Transverse colon (tissue), 4 donors: ENCODE results near the gene CYP1B1.

Experiments
- EP300 ChIP-seq: sonication (generic); formaldehyde crosslinking; IDR thresholded peaks from one replicate; pipeline ENCODE4 v1.6.1; 2017; ENCODE audit warnings: antibody characterized with exemption, low read depth
- POLR2AphosphoS5 ChIP-seq, 3 donors: sonication (generic); formaldehyde crosslinking; IDR thresholded peaks; one replicate each; pipeline ENCODE4 v1.6.1; 2016; ENCODE audit warnings: antibody characterized with exemption in 3 of 3
- TF ChIP-seq, protein P1 (sequence below), 5 experiments: fragments of 200-600 bp in 3 of 5; fragments of 450-650 bp in 2 of 5; sonication (generic) in 3 of 5; IDR thresholded peaks; 1 replicate in 2 of 5; 2 replicates in 3 of 5; pipeline ENCODE4 v1.5.1; 2016 to 2017; ENCODE audit warnings: antibody characterized with exemption in 5 of 5, inconsistent platforms in 3 of 5, mild to moderate bottlenecking in 2 of 5, moderate library complexity in 1 of 5

DNA sequence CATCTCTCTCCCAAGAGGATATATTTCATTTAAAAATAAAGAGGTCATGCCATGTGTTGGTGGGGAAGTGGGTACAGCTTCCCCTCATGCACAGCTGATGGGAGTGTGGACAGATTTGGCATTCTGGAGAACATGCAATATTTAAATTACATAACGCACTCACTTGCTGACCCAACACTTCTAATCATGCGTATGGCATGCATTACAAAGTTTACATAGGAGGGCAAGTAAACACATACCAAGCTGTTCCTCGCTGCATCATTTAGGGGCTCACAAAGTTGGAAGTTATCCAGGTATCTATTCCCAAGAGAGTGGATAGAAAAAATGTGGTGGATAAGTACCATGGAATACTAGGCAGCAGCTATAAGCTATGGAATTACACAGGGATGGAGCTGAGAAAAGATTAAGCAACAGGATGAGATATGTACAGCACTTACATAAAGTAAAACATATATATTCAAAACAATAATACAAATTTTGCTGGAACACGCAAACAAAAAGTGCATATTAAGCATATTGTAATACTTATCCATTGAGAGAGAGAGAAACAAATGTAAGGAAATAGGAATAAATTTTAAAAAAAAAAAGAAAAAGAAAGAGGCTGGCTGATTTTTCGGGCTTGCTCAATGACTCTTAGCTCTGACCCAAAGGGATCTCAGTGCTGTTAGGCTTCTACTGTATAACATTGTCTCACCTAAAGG lies 11.0 kb downstream of the CYP1B1 start:
- TF ChIP-seq, protein P1, sequence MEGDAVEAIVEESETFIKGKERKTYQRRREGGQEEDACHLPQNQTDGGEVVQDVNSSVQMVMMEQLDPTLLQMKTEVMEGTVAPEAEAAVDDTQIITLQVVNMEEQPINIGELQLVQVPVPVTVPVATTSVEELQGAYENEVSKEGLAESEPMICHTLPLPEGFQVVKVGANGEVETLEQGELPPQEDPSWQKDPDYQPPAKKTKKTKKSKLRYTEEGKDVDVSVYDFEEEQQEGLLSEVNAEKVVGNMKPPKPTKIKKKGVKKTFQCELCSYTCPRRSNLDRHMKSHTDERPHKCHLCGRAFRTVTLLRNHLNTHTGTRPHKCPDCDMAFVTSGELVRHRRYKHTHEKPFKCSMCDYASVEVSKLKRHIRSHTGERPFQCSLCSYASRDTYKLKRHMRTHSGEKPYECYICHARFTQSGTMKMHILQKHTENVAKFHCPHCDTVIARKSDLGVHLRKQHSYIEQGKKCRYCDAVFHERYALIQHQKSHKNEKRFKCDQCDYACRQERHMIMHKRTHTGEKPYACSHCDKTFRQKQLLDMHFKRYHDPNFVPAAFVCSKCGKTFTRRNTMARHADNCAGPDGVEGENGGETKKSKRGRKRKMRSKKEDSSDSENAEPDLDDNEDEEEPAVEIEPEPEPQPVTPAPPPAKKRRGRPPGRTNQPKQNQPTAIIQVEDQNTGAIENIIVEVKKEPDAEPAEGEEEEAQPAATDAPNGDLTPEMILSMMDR (IDR thresholded peaks at IDR 0.05), result no peak
- TF ChIP-seq POLR2AphosphoS5 (IDR thresholded peaks at IDR 0.05) (no peak), EP300 (no peak)
